Measurements from ENCODE around the gene MAP4K4. TPM values are rescaled to one million over a fixed set of nuclear protein-coding genes. Genes with fewer than 3 reads are reported as not detected.

MAP4K4 gene
- total and polyA plus RNA-seq, 2 of the 13 experiments (the other 11 are each of a cell fraction or from before 2014, with no cell fraction given), result 105 to 264 TPM

DNA sequence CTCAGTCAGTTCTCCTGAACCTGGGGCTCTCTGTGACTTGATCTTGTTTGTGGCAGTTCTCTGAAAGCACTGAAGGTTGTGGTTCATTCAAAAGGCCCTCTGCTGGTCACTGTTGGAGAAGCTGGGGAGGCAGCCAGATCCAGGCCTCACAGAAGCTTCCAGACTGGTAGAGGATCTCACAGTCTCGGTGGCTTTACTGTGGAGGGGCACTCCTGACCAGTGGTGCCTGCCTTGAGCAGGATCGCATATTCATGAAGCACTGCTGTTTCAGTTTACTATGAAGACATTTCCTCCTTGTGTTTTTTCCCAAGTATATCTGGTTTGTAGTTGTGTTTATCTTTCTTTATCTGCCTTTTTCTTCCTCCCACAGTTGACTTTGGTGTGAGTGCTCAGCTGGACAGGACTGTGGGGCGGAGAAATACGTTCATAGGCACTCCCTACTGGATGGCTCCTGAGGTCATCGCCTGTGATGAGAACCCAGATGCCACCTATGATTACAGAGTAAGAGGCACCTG, 133.9 kb downstream of the MAP4K4 start (continued):
- TF ChIP-seq, protein P1, sequence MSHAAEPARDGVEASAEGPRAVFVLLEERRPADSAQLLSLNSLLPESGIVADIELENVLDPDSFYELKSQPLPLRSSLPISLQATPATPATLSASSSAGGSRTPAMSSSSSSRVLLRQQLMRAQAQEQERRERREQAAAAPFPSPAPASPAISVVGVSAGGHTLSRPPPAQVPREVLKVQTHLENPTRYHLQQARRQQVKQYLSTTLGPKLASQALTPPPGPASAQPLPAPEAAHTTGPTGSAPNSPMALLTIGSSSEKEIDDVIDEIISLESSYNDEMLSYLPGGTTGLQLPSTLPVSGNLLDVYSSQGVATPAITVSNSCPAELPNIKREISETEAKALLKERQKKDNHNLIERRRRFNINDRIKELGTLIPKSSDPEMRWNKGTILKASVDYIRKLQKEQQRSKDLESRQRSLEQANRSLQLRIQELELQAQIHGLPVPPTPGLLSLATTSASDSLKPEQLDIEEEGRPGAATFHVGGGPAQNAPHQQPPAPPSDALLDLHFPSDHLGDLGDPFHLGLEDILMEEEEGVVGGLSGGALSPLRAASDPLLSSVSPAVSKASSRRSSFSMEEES (CRISPR knock-in tag; IDR thresholded peaks at IDR 0.05), result 0 out of 2 replicates have a peak, but pooled peaks have one; percentile 13
- peak; percentile 97 for TF ChIP-seq SMC3 (IDR thresholded peaks at IDR 0.05; ENCODE audit: low read length)
- peak; percentile 36; the same call in 1 of the 2 replicates for TF ChIP-seq RXRB (CRISPR knock-in tag; IDR thresholded peaks at IDR 0.05; ENCODE audit: borderline replicate concordance)
- no peak for TF ChIP-seq MEIS1 (CRISPR knock-in tag; IDR thresholded peaks at IDR 0.05; ENCODE audit: borderline replicate concordance)
- no peak for TF ChIP-seq ZNF766 (CRISPR knock-in tag; IDR thresholded peaks at IDR 0.05; ENCODE audit: borderline replicate concordance)
- TF ChIP-seq CC2D1A (CRISPR knock-in tag; IDR thresholded peaks at IDR 0.05), result 0 out of 2 replicates have a peak, but pooled peaks have one; percentile 39
- 0 out of 2 replicates have a peak, but pooled peaks have one; percentile 20 for TF ChIP-seq ZNF274 (CRISPR knock-in tag; IDR thresholded peaks at IDR 0.05)
- TF ChIP-seq ETV5 (CRISPR knock-in tag; IDR thresholded peaks at IDR 0.05; ENCODE audit: borderline replicate concordance), result 0 out of 2 replicates have a peak, but pooled peaks have one; percentile 19
- TF ChIP-seq, protein P2, sequence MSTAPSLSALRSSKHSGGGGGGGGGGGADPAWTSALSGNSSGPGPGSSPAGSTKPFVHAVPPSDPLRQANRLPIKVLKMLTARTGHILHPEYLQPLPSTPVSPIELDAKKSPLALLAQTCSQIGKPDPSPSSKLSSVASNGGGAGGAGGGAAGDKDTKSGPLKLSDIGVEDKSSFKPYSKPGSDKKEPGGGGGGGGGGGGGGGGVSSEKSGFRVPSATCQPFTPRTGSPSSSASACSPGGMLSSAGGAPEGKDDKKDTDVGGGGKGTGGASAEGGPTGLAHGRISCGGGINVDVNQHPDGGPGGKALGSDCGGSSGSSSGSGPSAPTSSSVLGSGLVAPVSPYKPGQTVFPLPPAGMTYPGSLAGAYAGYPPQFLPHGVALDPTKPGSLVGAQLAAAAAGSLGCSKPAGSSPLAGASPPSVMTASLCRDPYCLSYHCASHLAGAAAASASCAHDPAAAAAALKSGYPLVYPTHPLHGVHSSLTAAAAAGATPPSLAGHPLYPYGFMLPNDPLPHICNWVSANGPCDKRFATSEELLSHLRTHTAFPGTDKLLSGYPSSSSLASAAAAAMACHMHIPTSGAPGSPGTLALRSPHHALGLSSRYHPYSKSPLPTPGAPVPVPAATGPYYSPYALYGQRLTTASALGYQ (CRISPR knock-in tag; IDR thresholded peaks at IDR 0.05), result no peak
- no peak for TF ChIP-seq TBX3 (IDR thresholded peaks at IDR 0.05; ENCODE audit: borderline replicate concordance)
- TF ChIP-seq, protein P3, sequence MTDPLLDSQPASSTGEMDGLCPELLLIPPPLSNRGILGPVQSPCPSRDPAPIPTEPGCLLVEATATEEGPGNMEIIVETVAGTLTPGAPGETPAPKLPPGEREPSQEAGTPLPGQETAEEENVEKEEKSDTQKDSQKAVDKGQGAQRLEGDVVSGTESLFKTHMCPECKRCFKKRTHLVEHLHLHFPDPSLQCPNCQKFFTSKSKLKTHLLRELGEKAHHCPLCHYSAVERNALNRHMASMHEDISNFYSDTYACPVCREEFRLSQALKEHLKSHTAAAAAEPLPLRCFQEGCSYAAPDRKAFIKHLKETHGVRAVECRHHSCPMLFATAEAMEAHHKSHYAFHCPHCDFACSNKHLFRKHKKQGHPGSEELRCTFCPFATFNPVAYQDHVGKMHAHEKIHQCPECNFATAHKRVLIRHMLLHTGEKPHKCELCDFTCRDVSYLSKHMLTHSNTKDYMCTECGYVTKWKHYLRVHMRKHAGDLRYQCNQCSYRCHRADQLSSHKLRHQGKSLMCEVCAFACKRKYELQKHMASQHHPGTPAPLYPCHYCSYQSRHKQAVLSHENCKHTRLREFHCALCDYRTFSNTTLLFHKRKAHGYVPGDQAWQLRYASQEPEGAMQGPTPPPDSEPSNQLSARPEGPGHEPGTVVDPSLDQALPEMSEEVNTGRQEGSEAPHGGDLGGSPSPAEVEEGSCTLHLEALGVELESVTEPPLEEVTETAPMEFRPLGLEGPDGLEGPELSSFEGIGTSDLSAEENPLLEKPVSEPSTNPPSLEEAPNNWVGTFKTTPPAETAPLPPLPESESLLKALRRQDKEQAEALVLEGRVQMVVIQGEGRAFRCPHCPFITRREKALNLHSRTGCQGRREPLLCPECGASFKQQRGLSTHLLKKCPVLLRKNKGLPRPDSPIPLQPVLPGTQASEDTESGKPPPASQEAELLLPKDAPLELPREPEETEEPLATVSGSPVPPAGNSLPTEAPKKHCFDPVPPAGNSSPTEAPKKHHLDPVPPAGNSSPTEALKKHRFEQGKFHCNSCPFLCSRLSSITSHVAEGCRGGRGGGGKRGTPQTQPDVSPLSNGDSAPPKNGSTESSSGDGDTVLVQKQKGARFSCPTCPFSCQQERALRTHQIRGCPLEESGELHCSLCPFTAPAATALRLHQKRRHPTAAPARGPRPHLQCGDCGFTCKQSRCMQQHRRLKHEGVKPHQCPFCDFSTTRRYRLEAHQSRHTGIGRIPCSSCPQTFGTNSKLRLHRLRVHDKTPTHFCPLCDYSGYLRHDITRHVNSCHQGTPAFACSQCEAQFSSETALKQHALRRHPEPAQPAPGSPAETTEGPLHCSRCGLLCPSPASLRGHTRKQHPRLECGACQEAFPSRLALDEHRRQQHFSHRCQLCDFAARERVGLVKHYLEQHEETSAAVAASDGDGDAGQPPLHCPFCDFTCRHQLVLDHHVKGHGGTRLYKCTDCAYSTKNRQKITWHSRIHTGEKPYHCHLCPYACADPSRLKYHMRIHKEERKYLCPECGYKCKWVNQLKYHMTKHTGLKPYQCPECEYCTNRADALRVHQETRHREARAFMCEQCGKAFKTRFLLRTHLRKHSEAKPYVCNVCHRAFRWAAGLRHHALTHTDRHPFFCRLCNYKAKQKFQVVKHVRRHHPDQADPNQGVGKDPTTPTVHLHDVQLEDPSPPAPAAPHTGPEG (CRISPR knock-in tag; IDR thresholded peaks at IDR 0.05), result no peak
- TF ChIP-seq PPARG (CRISPR knock-in tag; conservative IDR thresholded peaks at IDR 0.05), result 0 out of 2 replicates have a peak, but pooled peaks have one; percentile 26
- no peak for TF ChIP-seq ZNF782 (CRISPR knock-in tag; IDR thresholded peaks at IDR 0.05; ENCODE audit: borderline replicate concordance)
- peak; percentile 80; the same call in 1 of the 2 replicates for TF ChIP-seq SSRP1 (CRISPR knock-in tag; IDR thresholded peaks at IDR 0.05)
- TF ChIP-seq KDM2A (CRISPR knock-in tag; IDR thresholded peaks at IDR 0.05; ENCODE audit: borderline replicate concordance, low read depth), result peak; percentile 61; the same call in 1 of the 2 replicates
- TF ChIP-seq, protein P4, sequence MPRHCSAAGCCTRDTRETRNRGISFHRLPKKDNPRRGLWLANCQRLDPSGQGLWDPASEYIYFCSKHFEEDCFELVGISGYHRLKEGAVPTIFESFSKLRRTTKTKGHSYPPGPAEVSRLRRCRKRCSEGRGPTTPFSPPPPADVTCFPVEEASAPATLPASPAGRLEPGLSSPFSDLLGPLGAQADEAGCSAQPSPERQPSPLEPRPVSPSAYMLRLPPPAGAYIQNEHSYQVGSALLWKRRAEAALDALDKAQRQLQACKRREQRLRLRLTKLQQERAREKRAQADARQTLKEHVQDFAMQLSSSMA (CRISPR knock-in tag; IDR thresholded peaks at IDR 0.05), result 0 out of 2 replicates have a peak, but pooled peaks have one; percentile 28
- peak; percentile 84 for TF ChIP-seq ZNF501 (CRISPR knock-in tag; IDR thresholded peaks at IDR 0.05)
- no peak for TF ChIP-seq NPAS2 (CRISPR knock-in tag; IDR thresholded peaks at IDR 0.05; ENCODE audit: borderline replicate concordance)
- TF ChIP-seq RCOR2 (CRISPR knock-in tag; IDR thresholded peaks at IDR 0.05), result peak; percentile 40; the same call in 1 of the 2 replicates
- TF ChIP-seq MED13 (CRISPR knock-in tag; IDR thresholded peaks at IDR 0.05), result no peak
- TF ChIP-seq KAT7 (CRISPR knock-in tag; IDR thresholded peaks at IDR 0.05; ENCODE audit: borderline replicate concordance), result 0 out of 2 replicates have a peak, but pooled peaks have one; percentile 37
